Keratinocyte (primary cell): ENCODE data around the gene RIMS4.

Experiments used
- EZH2 ChIP-seq: IDR thresholded peaks from one replicate; pipeline ENCODE4 v1.6.1; 2012; ENCODE audit warnings: inconsistent platforms, mild to moderate bottlenecking, low read length, moderate library complexity
- TF ChIP-seq, protein P1 (sequence below), 3 experiments: IDR thresholded peaks in 1 of 3; conservative IDR thresholded peaks in 1 of 3; optimal IDR thresholded peaks in 1 of 3; 2 replicates in 2 of 3; 3 replicates in 1 of 3; pipeline versions ENCODE3 to v1.5.1; 2011; ENCODE audit warnings: low read length in 3 of 3, mild to moderate bottlenecking in 3 of 3, moderate library complexity in 2 of 3, control low read depth in 1 of 3, inconsistent platforms in 1 of 3; ENCODE audit not compliant: insufficient read depth in 2 of 3; ENCODE audit errors: extremely low read depth in 1 of 3

DNA sequence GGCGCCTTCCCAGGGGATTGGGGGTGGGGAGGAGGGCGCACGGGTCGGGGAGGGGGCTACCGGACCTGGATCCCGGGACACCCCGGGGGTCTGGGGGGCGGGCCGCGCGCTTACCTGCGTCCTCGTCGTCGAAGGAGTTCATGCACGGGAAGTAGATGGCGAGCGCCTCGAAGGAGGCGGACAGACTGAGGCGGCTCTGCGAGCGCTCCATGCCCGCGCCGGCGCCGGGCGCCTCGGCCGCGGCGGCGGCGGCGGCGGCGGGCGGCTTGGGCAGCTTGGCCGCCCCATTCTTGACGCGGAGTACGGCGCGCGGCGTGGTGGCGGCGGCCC is 320 bp downstream of the RIMS4 start:
- no peak for TF ChIP-seq EZH2
- TF ChIP-seq, protein P1, sequence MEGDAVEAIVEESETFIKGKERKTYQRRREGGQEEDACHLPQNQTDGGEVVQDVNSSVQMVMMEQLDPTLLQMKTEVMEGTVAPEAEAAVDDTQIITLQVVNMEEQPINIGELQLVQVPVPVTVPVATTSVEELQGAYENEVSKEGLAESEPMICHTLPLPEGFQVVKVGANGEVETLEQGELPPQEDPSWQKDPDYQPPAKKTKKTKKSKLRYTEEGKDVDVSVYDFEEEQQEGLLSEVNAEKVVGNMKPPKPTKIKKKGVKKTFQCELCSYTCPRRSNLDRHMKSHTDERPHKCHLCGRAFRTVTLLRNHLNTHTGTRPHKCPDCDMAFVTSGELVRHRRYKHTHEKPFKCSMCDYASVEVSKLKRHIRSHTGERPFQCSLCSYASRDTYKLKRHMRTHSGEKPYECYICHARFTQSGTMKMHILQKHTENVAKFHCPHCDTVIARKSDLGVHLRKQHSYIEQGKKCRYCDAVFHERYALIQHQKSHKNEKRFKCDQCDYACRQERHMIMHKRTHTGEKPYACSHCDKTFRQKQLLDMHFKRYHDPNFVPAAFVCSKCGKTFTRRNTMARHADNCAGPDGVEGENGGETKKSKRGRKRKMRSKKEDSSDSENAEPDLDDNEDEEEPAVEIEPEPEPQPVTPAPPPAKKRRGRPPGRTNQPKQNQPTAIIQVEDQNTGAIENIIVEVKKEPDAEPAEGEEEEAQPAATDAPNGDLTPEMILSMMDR (optimal IDR thresholded peaks at IDR 0.05 in 1 of 3, IDR thresholded peaks at IDR 0.05 in 1 of 3, conservative IDR thresholded peaks at IDR 0.05 in 1 of 3; ENCODE audit: extremely low read depth in 1 of 3, insufficient read depth in 2 of 3, low read length in 3 of 3) = no peak
